ENCODE results near the gene B4GALT1.

GRCh38 chr9:33175649-33176325 is 8.7 kb upstream of the B4GALT1 start:
- TF ChIP-seq POLR2A (IDR thresholded peaks at IDR 0.05; ENCODE audit: low read length) (no peak), GATA1 (IDR thresholded peaks at IDR 0.05; ENCODE audit: low read depth, low read length) (no peak)
